ENCODE results near the gene MCTP1.

GRCh38 chr5:95280401-95281095 lies 4.3 kb downstream of the MCTP1 start:
- TF ChIP-seq NR2C2 (CRISPR knock-in tag; IDR thresholded peaks at IDR 0.05), result no peak
- no peak for TF ChIP-seq NR2C2 (tag; IDR thresholded peaks at IDR 0.05)
- no peak for TF ChIP-seq ZNF224 (CRISPR knock-in tag; IDR thresholded peaks at IDR 0.05)
- no peak for TF ChIP-seq PREB (CRISPR knock-in tag; IDR thresholded peaks at IDR 0.05)
- TF ChIP-seq CREB3 (tag; conservative IDR thresholded peaks at IDR 0.05; ENCODE audit: low read depth), result no peak
- no peak for TF ChIP-seq CTCF (IDR thresholded peaks at IDR 0.05 in 2 of 3, conservative IDR thresholded peaks at IDR 0.05 in 1 of 3; ENCODE audit: insufficient read depth in 2 of 3, low read depth in 1 of 3, low read length in 3 of 3)
- no peak for TF ChIP-seq KDM4B (IDR thresholded peaks at IDR 0.05; ENCODE audit: borderline replicate concordance in 2 of 2, low read depth in 1 of 2)
- TF ChIP-seq EP300 (IDR thresholded peaks at IDR 0.05; ENCODE audit: low read length), result no peak
- TF ChIP-seq TFAP4 (CRISPR knock-in tag; IDR thresholded peaks at IDR 0.05; ENCODE audit: borderline replicate concordance), result no peak
- TF ChIP-seq ATF3 (IDR thresholded peaks at IDR 0.05), result no peak
- TF ChIP-seq ATF3 (CRISPR knock-in tag; conservative IDR thresholded peaks at IDR 0.05), result no peak
- TF ChIP-seq PRMT5 (CRISPR knock-in tag; IDR thresholded peaks at IDR 0.05), result no peak
